Measurements from ENCODE around the gene GALNT4.

The GALNT4 gene

DNA sequence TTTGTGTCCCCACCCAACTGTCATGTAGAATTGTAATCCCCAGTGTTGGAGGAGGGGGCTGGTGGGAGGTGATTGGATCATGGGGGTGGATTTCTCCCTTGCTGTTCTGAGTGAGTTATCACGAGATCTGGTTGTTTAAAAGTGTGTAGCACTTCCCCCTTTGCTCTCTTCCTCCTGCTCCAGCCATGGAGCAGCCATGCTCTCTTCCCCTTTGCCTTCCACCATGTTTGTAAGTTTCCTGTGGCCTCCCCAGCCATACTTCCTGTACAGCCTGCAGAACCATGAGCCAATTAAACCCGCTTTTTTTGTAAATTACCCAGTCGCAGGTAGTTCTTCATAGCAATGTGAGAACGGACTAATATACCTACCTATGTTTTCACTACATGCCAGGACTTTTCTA lies 3.8 kb upstream of the GALNT4 start:
- DNase-seq, result no peak

DNA sequence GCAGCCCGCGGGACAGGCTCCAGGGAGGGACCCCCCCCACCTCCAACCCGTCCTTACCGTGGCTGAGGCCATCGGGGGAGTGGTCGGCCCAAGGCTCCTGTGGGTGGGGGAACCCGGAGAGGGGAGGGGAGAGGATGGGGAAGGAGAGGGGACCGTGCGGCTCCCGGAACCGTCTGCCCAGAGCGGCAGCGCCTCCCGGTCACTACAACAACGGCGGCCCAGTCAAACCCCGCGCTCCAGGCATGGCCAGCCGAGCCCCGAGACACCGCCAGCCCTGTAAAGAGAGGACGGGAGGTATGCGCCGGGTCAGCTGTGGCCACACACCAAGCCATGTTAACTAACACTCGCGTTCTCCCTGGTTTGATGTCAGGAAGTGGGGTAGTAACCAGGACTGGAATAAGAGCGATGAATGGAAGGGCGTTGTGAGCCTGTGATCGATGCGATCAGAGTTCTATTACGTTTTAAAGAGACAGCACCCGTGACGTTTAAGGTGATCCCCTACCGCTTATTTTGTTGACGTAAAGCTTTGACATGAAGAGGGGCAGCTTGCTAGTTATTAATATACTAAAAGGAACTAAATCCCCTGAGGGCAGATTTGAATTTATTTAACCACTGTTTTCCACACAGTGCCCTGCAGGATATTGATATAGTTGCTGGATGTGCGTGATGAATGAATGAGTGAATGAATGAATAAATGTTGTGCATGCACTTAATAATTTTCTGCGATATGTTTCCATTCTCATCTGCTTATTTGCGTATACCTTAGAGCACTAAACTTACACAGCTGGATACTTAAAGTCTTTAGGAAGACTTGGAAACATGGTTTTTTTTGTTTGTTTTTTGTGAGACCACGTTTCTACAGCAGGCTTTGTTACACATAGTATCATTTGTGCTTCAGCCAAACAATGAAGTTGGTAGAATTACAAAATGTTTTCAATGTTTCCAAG lies 1.5 kb upstream of the GALNT4 start, which contains the start of gene POC1B:
Gene POC1B, minus strand, starts transcription at position 224 of the 947 bp plus-strand sequence. Its CDS starts 152 bp downstream, at position 72.
- DNase-seq, result peak; percentile 72

DNA sequence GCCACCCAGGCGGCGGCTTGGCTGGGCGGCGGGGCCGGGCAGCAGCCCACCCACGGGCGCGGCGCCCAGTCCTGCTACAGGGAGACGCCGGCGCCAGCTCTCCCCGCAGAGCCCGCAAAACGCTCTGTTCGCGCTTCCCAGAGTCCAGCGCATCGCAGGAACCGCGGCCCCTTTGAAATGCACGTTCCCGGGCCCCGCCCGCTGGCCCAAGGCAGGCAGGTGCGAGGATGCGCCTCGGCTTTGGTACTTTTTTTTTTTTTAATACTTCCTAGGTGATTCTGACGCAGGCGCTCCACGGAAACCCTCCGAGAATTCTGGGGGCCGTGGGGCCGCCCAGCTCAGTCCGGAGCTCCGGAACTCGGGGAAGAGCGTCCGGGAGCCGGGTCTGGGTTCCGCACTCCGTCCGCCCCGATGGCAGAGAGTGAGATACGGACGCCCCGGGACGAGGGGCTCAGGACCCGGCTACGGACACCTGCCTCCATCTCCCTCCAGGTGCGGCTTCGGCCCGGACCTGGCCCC lies 768 bp upstream of the GALNT4 start:
- DNase-seq, result no peak

DNA sequence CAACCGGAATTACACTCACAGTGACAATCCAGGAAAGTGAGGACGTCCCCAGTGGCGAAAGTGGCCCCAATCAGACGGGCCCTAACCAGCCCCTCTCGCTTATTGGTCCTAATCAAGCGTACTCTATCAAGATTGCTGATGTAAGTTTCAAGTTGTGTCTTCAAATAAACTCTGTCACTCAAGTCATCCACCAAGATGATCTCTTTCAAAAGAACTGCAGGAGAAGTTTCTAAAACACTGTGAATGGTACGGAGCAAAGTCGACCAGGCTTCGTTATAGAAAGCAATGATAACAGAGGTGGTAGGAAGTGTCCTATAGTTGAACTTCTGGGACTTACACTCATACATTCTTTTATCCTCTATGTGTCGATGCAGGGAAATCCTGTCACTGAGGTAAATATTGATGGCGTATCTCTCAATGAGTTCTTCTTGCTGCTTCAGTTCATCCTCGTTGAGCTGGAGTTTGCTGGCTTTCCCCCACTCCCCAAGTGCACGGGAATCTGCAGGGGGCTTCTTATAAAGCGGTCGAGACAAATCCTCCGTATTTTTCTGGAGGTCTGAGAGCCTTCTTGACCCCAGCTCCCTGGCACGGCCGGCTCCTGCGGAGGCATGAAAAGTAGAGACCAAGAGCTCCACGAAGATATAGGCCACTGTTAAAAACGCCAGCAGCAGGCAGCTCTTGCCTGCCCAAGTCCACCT lies 604 bp downstream of the GALNT4 start:
- no peak for DNase-seq

DNA sequence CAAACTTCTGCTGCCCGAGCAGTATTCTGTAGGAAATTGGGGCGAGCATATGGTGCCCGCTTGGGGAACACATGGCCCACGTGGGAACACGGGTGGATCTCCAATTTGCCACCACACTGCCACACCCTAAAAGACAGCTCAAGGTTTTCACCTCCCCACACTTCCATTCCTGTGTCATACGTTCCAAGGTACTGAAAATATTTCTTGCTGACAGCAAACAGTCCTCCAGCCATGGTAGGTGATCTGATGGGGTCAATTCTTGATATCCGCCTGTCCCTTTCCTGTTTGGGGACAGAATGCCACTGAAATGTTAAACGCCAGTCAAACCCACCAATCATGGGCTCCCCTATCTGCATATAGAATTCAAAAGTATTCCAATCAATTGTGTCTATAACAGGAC lies 1.2 kb downstream of the GALNT4 start:
- no peak for DNase-seq

DNA sequence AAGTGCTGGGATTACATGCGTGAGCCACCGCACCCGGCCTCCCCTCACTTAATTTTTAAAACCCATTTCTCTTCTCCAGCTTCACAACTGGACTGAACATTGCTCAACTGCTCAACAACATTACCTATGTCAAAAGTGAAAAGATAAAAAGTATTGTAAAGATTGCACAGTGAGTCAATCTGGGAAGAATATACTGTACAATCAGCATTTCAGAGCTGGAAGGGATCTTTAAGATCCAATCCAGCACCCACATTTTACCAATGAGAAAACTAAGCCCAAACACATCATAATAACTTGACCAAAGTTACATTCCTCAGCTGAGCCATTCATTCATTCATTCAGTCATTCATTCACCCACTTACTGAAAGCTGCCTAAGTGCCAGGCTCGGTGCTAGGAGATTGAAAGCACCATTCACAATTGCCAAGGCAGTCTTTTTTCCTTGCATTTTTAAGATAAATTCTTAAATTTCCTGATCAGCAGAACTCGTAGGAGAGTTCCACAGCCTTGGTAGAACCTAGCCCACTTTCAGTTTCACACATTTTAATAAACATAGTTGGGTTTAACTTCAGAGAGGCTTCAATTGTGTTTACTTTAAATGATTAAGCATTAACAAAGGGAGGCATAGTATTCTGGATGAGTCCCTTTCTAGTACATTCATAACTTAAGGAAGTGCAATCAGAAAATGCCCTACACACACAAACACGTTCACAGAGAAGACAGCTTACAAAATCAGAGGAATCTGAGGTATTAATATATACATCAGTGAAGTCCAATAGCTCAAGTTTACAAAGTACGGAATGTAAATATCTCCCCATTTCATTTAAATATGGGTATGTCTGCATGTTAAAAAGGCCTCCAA lies 3.0 kb downstream of the GALNT4 start:
- peak; percentile 10 for DNase-seq

DNA sequence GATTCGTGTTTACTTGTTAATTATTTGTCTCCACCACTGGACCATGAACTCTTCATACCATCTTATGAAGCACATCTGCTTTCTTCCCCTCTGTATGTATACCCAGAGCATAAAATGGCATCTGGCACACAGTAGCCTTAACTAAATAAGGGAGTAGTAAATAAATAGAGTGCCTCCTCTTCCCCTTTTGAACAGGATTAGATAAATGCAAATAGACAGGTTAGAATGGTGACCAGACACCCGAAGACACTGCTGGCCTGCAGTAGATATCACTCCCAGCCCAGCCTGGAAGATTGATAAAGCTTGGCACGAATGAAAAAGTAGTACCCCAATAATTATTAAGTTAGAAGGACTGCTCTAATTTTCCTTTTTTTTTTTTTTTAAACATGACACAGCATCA lies 6.9 kb downstream of the GALNT4 start:
- no peak for DNase-seq

DNA sequence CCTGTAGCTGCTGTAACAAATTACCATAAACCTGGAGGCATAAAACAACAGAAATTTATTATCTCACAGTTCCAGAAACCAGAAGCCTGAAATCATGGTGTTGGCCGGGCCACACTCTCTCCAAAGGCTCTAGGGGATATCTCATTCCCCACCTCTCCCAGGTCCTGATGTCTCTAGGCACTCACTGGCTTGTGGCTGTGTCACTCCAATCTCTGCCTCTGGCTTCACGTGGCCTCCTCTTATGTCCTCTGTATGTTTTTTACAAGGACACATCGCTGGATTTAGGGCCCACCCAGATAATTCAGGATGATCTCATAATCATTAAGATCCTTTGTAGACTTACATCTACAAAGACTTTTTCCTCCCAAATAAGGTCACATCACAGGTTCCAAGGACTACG lies 8.0 kb downstream of the GALNT4 start:
- DNase-seq, result no peak

DNA sequence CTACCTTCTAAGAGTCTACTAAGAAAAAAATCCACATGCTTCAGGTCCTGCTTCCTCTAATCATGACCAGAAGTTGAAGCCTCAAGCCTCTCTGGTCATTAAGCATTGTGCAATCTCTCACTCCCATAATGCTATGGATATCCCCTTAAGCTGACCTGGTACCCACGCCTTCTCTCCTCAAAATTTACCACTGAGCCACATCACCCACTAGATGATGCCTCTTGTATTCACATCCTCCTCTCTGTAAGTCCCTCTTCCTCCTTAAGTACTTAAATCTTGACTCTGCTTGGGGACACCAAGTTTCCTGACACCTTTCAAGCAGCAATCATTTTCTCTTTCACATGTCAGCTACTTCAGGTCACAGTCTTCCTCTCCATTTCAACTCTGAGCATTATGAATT lies 9.8 kb downstream of the GALNT4 start:
- DNase-seq, result peak; percentile 70

DNA sequence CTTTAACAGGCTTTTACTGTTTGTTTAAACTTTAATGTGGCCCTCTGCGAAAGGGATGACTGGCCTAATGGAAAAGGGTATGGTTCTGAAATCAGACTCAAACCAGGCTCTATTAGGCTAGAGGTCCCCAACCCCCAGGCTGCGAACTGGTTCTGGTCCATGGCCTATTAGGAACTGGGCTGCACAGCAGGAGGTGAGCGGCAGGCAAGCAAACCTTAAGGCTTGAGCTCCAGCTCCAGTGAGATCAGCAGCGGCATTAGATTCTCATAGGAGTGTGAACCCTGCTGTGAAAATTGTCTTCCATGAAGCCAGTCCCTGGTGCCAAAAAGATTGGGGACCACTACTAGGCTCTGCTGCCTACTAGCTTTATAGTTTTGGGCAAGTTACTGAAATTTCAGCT lies 11.1 kb downstream of the GALNT4 start:
- no peak for DNase-seq

DNA sequence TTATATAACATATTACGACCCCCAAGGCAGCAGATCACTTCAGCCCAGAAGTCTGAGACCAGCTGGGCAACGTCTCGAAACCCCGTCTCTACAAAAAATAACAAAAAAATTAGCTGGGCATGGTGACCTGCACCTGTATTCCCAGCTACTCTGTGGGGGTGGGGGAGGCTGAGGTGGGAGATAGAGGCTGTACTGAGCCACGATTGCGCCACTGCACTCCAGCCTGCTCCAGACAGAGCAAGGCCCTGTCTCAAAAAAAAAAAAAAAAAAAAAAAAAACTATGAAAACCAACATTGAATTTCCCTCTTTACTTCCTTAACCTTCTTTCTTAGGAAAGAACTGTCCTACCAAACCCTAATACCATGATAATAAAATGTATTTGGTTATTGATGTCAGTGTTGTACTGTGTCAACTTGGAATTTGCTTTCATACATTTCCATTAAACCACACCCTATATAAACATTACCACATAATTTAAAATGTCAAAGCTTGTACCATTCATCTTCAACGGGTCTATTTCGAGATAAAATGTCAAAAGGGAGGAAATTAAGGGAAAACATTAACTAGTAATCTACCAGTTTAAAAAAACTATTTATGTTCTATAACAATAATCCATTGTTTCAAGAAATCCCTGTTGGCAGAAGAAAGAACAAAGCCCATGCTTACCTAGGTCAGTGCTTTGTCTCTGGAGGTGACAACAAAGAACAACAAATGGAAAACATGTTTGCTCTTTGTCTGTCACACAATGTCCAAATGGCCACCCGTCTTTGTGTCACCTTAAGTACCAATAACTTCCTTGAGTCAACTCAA lies 17.4 kb downstream of the GALNT4 start:
- DNase-seq, result no peak

DNA sequence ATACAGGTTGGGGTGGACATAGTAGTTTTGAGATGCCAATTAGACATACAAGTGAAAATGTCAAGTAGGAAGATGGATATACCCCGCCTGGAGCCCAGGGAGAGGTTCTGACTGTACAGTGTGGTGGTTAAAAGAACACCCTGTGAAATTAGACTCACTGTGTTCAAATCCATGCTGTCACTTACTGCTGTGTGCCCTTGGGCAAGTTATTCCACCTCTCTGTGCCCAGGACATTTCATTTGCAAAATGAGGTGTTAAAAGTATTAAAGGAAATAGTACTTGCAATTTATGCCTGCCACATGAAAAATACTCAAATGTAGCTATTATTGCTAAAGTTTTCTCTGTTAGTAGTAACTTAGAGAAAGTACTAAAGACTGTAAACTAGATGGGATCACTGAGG lies 18.5 kb downstream of the GALNT4 start:
- no peak for DNase-seq

DNA sequence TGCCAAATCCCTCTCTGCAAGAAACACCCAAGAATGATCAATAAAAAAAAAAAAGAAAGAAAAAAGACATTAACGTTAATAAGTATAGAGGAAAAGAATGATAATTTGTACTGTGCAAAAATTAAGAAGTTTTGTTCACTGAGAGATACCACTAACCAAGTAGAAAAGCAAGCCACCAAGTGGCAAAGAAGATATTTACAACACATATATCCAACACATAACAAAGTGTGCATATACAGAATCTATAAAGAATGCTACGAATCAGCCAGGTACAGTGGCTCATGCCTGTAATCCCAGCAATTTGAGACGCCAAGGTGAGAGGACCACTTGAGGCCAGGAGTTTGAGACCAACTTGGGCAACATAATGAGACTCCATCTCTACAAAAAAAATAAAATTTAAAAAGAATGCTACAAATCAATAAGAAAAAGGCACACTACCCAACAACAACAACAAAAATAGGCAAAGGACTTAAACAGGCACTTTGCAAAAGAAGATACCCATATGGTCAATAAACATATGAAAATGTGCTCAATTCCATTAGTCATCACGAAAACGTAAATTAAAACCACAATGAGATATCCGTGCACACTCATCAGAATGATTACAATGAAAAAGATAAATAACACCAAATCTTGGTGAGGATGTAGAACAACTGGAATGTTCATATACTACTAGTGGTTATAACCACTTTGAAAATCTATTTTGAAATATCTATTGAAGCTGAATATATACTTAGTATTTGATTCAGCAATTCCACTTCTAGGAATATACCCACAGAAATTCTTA lies 19.8 kb downstream of the GALNT4 start:
- no peak for DNase-seq

DNA sequence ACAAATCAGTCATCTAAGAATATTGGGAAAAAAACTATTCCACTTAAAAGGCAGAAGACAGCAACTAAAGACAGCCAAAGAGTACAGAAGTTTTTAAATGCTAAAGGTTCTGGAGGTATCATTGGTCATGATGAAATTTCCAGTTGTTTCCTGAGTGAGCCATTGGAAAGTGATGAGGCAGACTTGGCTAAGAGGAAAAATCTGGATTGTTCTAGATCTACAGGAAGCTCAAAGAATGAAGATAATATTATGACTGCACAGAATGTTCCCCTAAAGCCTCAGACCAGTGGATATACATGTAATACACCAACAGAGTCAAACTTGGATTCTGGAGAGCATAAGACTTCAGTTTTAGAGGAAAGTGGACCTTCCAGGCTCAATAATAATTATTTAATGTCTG lies 22.8 kb downstream of the GALNT4 start:
- no peak for DNase-seq

DNA sequence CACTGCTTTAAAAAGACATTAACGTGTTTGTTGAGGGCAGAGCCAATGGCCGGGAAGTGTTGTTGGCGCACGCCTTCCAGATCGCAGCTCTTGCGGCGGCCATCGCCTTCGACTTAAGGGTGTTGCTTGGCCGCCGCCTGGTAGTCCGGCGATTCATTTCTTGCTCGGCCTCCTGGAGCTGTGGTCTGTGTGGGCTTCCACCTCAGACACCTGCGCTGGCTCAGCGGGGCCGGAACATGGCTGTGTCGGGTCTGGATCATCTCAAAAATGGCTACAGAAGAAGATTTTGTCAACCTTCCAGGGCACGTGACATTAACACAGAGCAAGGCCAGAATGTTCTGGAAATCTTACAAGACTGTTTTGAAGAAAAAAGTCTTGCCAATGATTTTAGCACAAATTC lies 24.7 kb downstream of the GALNT4 start:
- DNase-seq, result no peak

DNA sequence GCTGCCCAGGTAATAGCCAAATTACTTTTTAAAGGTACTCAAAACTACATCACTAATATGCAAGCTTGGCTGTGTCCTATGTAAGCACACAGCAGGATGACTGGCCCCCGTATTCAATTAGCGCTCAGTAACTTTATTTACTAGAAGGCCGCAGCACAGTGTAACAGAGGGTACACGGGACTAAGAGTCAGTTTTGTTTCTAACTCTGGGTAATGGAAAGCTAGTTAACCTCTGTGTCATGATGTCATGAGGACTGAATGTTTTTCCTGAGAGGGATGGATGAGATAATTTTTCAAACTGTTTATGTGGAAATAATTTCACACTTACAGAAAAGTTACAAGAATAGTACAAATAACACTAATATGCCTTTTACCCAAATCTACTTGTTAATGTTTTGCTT lies 27.1 kb downstream of the GALNT4 start:
- DNase-seq, result no peak

DNA sequence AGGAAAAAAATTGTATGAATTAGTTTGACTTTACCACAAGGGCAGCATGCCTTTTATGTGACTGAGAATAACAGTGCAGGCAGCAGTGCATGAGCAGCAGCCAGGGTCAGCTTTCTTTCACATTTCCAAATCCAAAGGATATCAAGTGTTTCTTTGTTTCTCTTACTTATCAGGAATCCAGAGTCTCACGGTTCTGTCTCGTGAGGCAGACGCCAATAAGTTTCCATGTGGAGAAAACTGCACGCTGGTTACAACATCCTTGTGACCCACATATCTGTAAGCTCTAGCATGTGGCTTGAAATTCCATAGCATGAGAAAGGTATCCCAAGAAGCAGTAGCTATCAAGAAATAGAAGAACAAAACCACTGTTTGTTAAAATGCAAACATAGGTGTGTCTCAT lies 27.6 kb downstream of the GALNT4 start:
- no peak for DNase-seq

DNA sequence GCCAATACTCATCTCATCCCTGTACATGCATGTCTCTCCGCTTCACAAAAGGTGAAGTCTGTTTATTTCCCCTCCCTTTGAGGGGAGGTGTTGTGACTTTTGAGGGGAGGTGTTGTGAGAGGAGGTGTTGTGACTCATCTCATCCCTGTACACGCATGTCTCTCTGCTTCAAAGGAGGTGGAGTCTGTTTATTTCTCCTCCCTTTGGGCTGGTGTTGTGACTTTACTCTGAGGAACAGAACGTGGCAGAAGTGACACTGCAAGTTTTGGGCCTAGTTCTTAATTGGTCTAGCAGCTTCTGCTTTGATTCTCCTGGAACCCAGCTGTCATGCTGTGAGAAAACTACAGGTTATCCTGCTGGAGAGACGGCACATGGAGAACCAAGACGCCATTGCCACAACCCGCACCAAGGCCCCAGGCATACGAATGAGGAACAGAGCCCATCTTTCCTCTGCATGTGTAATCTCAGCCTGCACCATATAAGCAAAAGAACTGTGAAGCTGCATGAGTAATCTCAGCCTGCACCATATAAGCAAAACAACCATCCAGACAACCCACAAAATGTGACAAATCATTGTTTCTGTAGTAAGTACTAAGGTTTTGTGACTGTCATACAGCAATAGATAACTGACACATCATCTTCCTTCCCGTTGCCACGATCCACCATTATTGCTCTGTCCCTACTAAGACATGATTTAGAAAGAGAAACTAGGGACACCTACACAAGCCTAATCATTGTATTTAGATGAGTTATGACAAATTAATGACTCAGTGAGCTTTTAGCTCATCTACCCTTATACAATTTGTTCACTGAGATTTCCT lies 30.0 kb downstream of the GALNT4 start:
- DNase-seq, result peak; percentile 88

DNA sequence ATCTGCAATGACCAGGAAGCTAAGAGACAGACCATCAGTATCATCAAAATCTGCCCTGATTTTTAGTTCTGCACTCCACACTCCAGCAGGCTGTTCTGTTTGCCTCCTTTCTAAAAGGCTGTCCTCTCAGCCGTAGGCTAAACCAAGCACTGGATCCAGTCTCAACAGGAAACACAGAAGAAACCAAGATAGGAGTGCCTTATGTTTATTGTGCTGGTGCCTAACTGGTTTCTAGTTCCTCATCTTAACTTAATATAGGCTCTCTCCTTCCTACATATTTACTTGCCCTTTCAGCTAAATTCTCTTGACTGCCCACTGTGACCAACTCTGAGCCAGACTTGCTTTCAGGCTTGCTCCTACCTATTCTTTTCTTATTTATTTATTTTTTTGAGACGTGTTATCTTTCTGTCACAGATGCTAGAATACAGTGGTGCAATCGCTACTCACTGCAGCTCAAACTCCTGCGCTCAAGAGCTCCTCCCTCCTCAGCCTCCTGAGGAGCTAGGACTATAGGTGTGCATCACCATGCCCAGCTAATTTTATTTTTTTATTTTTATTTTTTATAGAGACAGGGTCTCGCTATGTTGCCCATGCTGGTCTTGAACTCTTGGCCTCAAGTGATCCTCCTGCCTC lies 30.8 kb downstream of the GALNT4 start:
- DNase-seq, result peak; percentile 18

DNA sequence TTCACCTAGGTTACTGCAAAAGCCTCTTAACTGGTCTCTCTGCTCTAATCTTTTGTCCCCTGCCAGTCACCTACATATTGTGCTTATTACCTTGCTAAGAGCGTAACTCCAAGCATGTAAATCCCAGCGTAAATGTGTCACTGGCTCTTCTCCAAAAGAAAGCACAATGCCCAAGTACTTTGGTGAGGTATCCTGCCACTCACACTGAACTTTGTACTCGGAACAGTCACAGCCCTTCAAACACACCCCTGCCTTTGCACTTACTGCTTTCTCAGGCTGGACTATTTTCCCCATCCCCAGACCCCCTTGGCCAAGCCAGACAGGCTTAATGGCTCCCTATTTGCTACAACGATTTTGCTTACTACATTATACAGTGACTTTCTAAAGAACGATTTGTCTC lies 31.7 kb downstream of the GALNT4 start:
- no peak for DNase-seq

All from suppressor macrophage treated with lipopolysaccharide for 4 hours (primary cell).